ENCODE data around the gene BIN2. TPM values are rescaled to one million over a fixed set of nuclear protein-coding genes. Genes with fewer than 3 reads are reported as not detected.
A peak's percentile ranks its signal among the peaks of the same experiment; 100 is the strongest.

BIN2 gene
- total RNA-seq, 4 donors from 2014 or later = 1.3 to 3.0 (median 2.5) TPM

DNA sequence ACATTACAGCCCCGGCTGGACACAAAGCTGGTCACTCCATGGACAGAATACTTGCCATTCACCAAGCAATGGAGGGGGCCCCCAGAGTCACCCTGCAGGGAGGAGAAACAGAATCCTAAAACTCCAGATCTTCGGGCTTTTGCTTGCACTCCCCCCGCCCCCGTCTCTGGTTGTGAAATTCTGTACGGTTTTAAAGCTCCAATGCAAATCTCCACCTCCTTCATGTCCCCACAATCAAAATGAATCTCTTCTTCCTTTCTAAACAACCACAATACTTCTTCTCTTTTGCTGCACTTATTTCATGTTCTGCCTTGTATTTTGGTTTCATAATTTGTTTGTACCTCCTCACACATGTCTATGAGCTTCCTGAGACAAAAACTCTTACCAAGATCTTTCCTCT lies 5.8 kb upstream of the BIN2 start:
- no peaks in the 10 kb centered on the region for H3K36me3 ChIP-seq
- H3K4me3 ChIP-seq (replicated peaks in 1 of 3) = no peak overlapping the region
- no peak overlapping the region for H3K27ac ChIP-seq
- no peaks in the 10 kb centered on the region for H3K9me3 ChIP-seq
- no peaks in the 10 kb centered on the region for H3K27me3 ChIP-seq
- H3K4me1 ChIP-seq = peaks cover 0 to 5% of the 10 kb centered on the region in 2 donors
- intact Hi-C loops (cut with DNase I) = no loop called here
- DNase-seq = no peak
- TF ChIP-seq, protein P1, sequence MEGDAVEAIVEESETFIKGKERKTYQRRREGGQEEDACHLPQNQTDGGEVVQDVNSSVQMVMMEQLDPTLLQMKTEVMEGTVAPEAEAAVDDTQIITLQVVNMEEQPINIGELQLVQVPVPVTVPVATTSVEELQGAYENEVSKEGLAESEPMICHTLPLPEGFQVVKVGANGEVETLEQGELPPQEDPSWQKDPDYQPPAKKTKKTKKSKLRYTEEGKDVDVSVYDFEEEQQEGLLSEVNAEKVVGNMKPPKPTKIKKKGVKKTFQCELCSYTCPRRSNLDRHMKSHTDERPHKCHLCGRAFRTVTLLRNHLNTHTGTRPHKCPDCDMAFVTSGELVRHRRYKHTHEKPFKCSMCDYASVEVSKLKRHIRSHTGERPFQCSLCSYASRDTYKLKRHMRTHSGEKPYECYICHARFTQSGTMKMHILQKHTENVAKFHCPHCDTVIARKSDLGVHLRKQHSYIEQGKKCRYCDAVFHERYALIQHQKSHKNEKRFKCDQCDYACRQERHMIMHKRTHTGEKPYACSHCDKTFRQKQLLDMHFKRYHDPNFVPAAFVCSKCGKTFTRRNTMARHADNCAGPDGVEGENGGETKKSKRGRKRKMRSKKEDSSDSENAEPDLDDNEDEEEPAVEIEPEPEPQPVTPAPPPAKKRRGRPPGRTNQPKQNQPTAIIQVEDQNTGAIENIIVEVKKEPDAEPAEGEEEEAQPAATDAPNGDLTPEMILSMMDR (IDR thresholded peaks at IDR 0.05) = no peak
- TF ChIP-seq POLR2A (IDR thresholded peaks at IDR 0.05) = no peak
- WGBS, 2 donors = 79 to 81% methylated on average over 5 of the region's 5 CpGs

DNA sequence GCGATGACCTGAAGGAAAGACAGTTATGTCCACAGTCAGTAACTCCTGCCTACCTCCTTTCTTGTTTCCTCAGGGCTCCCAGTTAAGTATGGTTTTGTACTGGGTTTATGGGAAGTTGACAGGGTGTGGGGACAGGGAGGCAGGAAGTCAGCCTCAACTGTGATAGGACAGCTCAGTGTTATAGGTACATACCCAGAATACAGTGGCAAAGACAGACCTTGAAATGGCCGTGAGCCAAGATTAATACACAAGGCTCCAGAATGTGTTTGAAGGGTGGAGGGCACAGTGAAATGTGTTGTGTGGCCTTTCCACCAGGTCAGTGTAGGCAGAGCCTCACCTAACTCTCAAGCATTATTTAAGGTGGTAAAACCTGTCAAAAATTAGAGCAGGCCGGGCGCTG lies 4.6 kb upstream of the BIN2 start:
- no peak for DNase-seq
- H3K36me3 ChIP-seq = no peaks in the 10 kb centered on the region
- WGBS, 2 donors = 82 to 88% methylated on average over 4 of the region's 4 CpGs
- H3K4me1 ChIP-seq = peaks cover 0 to 5% of the 10 kb centered on the region in 2 donors
- H3K4me3 ChIP-seq (replicated peaks in 1 of 3) = no peak overlapping the region
- no peaks in the 10 kb centered on the region for H3K9me3 ChIP-seq
- TF ChIP-seq, protein P1 (IDR thresholded peaks at IDR 0.05) = no peak
- no peak for TF ChIP-seq POLR2A (IDR thresholded peaks at IDR 0.05)
- no peak overlapping the region for H3K27ac ChIP-seq
- no peaks in the 10 kb centered on the region for H3K27me3 ChIP-seq
- intact Hi-C loops (cut with DNase I) = no loop called here

DNA sequence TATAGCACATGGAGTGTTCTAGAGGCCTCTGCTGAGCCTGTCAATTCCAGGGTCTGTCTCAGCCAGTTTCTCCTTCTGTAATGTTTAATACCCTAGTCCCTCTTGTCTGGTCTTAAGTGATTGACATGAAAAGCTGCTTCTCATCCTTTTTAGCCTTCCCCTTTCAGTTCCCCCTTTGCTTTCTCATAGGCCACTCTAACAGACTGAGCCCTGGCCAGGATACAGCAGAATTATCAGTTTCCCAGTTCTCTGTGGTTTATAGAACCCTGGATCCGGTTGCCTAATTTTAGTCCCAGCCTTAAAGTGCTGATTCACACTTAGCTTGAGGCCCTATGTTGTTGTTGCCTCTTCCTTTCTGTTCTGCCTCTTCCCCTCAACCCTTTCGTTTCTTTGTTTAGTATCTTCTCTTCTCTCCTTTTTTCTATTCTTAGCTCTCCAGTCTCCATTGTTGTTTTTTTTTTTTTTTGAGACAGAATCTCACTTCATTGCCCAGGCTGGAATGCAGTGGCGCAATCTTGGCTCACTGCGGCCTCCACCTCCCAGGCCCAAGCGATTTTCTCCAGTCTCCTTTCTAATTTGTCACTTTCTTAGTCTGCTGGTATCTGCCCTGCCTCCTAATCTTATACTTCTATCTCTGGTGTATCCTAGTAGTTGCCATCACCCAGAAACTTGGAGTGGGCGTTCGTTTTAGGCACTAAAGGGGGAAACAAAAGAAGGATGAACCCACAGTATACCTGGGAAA lies 2.9 kb upstream of the BIN2 start:
- TF ChIP-seq POLR2A (IDR thresholded peaks at IDR 0.05) = no peak
- TF ChIP-seq, protein P1 (IDR thresholded peaks at IDR 0.05) = no peak
- Histone ChIP-seq H3K4me1 (peaks cover 0 to 5% of the 10 kb centered on the region in 2 donors), H3K36me3 (no peaks in the 10 kb centered on the region), H3K27ac (peak overlapping the region in 1 of 3 donors; percentile 3), H3K4me3 (replicated peaks in 1 of 3) (no peak overlapping the region), H3K27me3 (no peaks in the 10 kb centered on the region), H3K9me3 (no peaks in the 10 kb centered on the region)
- DNase-seq = peak in 1 of 2 donors; percentile 15
- WGBS, 2 donors = 65 to 67% methylated on average over 7 of the region's 7 CpGs
- intact Hi-C loops (cut with DNase I) = no loop called here

DNA sequence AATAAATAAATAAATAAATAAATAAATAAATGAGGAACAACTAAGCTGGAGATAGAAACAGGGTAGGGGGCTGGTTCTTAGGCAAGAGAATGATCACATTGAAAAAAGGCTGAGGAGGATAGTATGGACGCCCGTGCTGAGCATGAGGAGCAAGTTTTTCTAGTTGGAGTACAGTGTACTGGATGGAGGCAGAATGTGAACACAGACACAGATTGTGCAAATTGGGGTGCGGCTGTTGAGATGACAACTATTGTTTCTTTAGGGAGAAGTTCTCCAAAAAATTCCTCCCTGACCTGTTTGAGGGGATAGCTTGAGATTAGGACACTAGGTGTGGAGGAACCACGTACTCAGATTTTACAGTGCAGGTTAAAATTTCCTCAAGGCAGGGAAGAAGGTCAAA lies 979 bp upstream of the BIN2 start:
- Histone ChIP-seq H3K9me3 (no peaks in the 10 kb centered on the region), H3K27me3 (no peaks in the 10 kb centered on the region), H3K4me3 (replicated peaks in 1 of 3) (no peak overlapping the region), H3K36me3 (no peaks in the 10 kb centered on the region), H3K4me1 (peaks cover 0 to 5% of the 10 kb centered on the region in 2 donors), H3K27ac (no peak overlapping the region)
- WGBS, 2 donors = 86 to 89% methylated on average over 4 of the region's 4 CpGs
- intact Hi-C loops (cut with DNase I) = no loop called here
- DNase-seq = no peak
- no peak for TF ChIP-seq POLR2A (IDR thresholded peaks at IDR 0.05)
- TF ChIP-seq, protein P1 (IDR thresholded peaks at IDR 0.05) = no peak

DNA sequence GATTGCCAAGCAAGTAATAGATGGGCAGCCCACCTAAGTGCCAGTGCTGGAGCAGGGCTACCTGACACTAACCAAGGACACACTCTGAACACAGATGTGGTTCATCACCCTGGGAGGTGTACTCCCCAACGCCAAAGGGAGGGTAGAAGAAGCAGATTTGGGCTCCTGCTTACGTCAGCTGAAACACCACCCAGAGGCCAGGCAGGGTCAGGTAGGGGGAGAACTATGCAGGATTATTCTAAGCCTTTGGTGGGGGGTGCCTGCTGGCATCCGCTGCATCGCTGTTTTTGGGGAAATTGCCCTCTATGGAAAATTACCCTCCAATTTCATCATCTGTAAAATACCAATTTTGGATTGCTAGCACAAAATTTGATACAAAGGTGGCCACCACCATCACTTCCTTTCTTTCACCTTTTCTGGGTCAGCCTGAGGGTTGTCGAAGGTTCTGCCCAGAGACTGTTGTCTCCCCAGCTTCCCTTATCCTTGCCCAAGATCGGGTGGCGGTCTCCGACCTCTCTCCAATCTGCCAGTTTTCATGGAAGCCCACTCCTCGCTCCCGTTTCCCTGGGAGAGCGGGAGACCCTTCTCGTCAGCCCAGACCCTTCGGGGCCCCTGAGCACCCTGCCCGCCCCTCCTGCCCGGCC lies 535 bp downstream of the BIN2 start:
- intact Hi-C loops (cut with DNase I) = no loop called here
- H3K27ac ChIP-seq = no peak overlapping the region
- no peaks in the 10 kb centered on the region for H3K27me3 ChIP-seq
- DNase-seq = no peak
- H3K36me3 ChIP-seq = no peaks in the 10 kb centered on the region
- peaks cover 0 to 14% of the 10 kb centered on the region in 2 donors for H3K4me1 ChIP-seq
- 85 to 87% methylated on average over 15 of the region's 15 CpGs for WGBS, 2 donors
- no peaks in the 10 kb centered on the region for H3K9me3 ChIP-seq
- no peak overlapping the region for H3K4me3 ChIP-seq (replicated peaks in 1 of 3)
- no peak for TF ChIP-seq POLR2A (IDR thresholded peaks at IDR 0.05)
- TF ChIP-seq, protein P1 (IDR thresholded peaks at IDR 0.05) = no peak
